C4-2B (cell line): Measurements from ENCODE around the gene CDA.

Source experiments
- H3K27ac ChIP-seq: fragments of 450-650 bp; 2 replicates; pipeline ENCODE4 v1.5.1; 2017
- CTCF ChIP-seq: fragments of 450-650 bp; conservative IDR thresholded peaks from 2 replicates; pipeline ENCODE4 v1.5.1; 2017; ENCODE audit warnings: mild to moderate bottlenecking
- ZFX ChIP-seq: fragments of 450-650 bp; IDR thresholded peaks from 2 replicates; pipeline ENCODE4 v1.6.1; 2017

Gene CDA

GRCh38 chr1:20619999-20620398 is 31.1 kb downstream of the CDA start:
- no peak overlapping the region for H3K27ac ChIP-seq
- TF ChIP-seq CTCF: no peak
- no peak for TF ChIP-seq ZFX

GRCh38 chr1:20621012-20621411 is 32.1 kb downstream of the CDA start:
- H3K27ac ChIP-seq: no peak overlapping the region
- TF ChIP-seq CTCF: no peak
- no peak for TF ChIP-seq ZFX

GRCh38 chr1:20624709-20625108 is 35.8 kb downstream of the CDA start:
- no peak for TF ChIP-seq ZFX
- no peak for TF ChIP-seq CTCF
- H3K27ac ChIP-seq: no peak overlapping the region

GRCh38 chr1:20625176-20626097 is 36.5 kb downstream of the CDA start:
- no peak for TF ChIP-seq CTCF
- no peak for TF ChIP-seq ZFX
- H3K27ac ChIP-seq: no peak overlapping the region

GRCh38 chr1:20626098-20626427 is 37.2 kb downstream of the CDA start:
- TF ChIP-seq CTCF: no peak
- no peak for TF ChIP-seq ZFX
- H3K27ac ChIP-seq: no peak overlapping the region

- no peak overlapping the region for H3K27ac ChIP-seq
- TF ChIP-seq ZFX (no peak), CTCF (no peak)
Observed at GRCh38 chr1:20626524-20626923, 37.6 kb downstream of the CDA start.

GRCh38 chr1:20630729-20631128 is 41.8 kb downstream of the CDA start:
- no peak for TF ChIP-seq CTCF
- no peak for TF ChIP-seq ZFX
- no peak overlapping the region for H3K27ac ChIP-seq
